Endodermal cell (in vitro differentiated cells): ENCODE results near the gene AARS2. TPM values are rescaled to one million over a fixed set of nuclear protein-coding genes. Genes with fewer than 3 reads are reported as not detected.

Source experiments
- DNase-seq: peaks from one replicate; pipeline ENCODE4 v3.0.0-alpha.2; 2017
- H3K27ac ChIP-seq: 2 replicates; pipeline ENCODE4 v1.5.1; 2013; ENCODE audit warnings: mild to moderate bottlenecking, low read depth, low read length, moderate library complexity
- H3K27me3 ChIP-seq: 2 replicates; pipeline ENCODE4 v1.6.1; 2013; ENCODE audit warnings: mild to moderate bottlenecking, low read length, moderate library complexity; ENCODE audit not compliant: insufficient read depth, control insufficient read depth, poor library complexity, severe bottlenecking
- H3K36me3 ChIP-seq: 2 replicates; pipeline ENCODE4 v1.7.0; 2013; ENCODE audit warnings: mild to moderate bottlenecking, low read length, moderate library complexity; ENCODE audit not compliant: control insufficient read depth, insufficient read depth
- H3K4me1 ChIP-seq: one replicate; pipeline ENCODE4 v1.7.0; 2013; ENCODE audit warnings: low read length; ENCODE audit not compliant: control insufficient read depth, insufficient read depth
- H3K4me3 ChIP-seq: 2 replicates; pipeline ENCODE4 v1.5.1; 2013; ENCODE audit warnings: mild to moderate bottlenecking, low read length, moderate library complexity
- H3K9ac ChIP-seq: 2 replicates; pipeline ENCODE4 v1.6.1; 2013; ENCODE audit warnings: mild to moderate bottlenecking, low read length, moderate library complexity; ENCODE audit not compliant: poor library complexity, severe bottlenecking; ENCODE audit errors: extremely low read depth
- H3K9me3 ChIP-seq: 2 replicates; pipeline ENCODE4 v1.6.1; 2013; ENCODE audit warnings: mild to moderate bottlenecking, low read length, moderate library complexity; ENCODE audit not compliant: control insufficient read depth
- H3K27ac Mint-ChIP-seq: 2 replicates; pipeline ENCODE4 v1.8.0; 2020; ENCODE audit warnings: mixed read lengths
- H3K27me3 Mint-ChIP-seq: 2 replicates; pipeline ENCODE4 v1.8.0; 2021; ENCODE audit warnings: mild to moderate bottlenecking, mixed read lengths; ENCODE audit not compliant: insufficient read depth
- H3K36me3 Mint-ChIP-seq: 2 replicates; pipeline ENCODE4 v1.8.0; 2020; ENCODE audit warnings: low read depth, mixed read lengths
- H3K4me1 Mint-ChIP-seq: 2 replicates; pipeline ENCODE4 v1.8.0; 2020; ENCODE audit warnings: mixed read lengths
- H3K4me3 Mint-ChIP-seq: 2 replicates; pipeline ENCODE4 v1.8.0; 2020; ENCODE audit warnings: mild to moderate bottlenecking, moderate library complexity, mixed read lengths
- H3K9me3 Mint-ChIP-seq: 2 replicates; pipeline ENCODE4 v1.8.0; 2020; ENCODE audit warnings: mild to moderate bottlenecking, mixed read lengths
- WGBS, 2 experiments: methylation state at CpG; one replicate each; pipeline versions ENCODE4 v1.1.5 to v1.1.7; 2013; ENCODE audit warnings: missing lambda C conversion rate in 2 of 2, mixed read lengths in 1 of 2; ENCODE audit not compliant: insufficient coverage in 1 of 2, insufficient read length in 1 of 2; 5-methylcytosine and 5-hydroxymethylcytosine counted together
- total RNA-seq, 2 donors: library from RNA; stranded (reverse); fragmentation: NEBNext Ultra II Directional in 1 of 2; extraction: Animal tissue kit (Norgen Biotek cat#: 25700) in 1 of 2; gene quantifications; 2 replicates in 1 of 2; 3 replicates in 1 of 2; pipeline ENCODE4 v1.2.1, GENCODE V29; 2021
- TF ChIP-seq, protein P1 (sequence below): fragments of 200-600 bp; sonication (generic); conservative IDR thresholded peaks from 2 replicates; pipeline ENCODE4 v1.5.0; 2021; ENCODE audit warnings: antibody characterized with exemption, mild to moderate bottlenecking

The AARS2 gene
- total RNA-seq, 2 donors from 2014 or later: 22.9 to 24.7 TPM

DNA sequence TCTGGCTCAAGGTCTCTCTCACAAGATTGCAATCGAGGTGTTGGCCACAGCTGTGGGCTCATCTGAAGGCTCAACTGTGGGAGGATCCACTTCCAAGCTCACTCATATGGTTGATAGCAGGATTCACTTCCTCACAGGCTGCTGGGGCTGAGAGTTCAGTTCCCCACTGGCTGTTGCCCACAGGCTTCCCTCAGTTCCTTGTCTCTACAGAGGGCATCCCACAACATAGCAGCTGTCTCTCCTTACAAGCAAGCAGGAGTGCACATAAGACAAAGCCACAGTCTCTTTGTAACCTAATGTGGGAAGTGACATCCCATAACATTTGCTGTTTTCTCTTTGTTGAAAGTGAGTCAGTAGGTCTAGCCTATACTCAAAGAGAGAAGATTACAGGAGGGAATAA lies 43.3 kb upstream of the AARS2 start:
- Mint-ChIP-seq H3K4me1 (peaks cover 8% of the 10 kb centered on the region), H3K27ac (no peak overlapping the region), H3K9me3 (no peaks in the 10 kb centered on the region), H3K27me3 (peaks cover 16% of the 10 kb centered on the region), H3K4me3 (no peak overlapping the region), H3K36me3 (no peaks in the 10 kb centered on the region)
- H3K36me3 ChIP-seq: no peaks in the 10 kb centered on the region
- TF ChIP-seq, protein P1, sequence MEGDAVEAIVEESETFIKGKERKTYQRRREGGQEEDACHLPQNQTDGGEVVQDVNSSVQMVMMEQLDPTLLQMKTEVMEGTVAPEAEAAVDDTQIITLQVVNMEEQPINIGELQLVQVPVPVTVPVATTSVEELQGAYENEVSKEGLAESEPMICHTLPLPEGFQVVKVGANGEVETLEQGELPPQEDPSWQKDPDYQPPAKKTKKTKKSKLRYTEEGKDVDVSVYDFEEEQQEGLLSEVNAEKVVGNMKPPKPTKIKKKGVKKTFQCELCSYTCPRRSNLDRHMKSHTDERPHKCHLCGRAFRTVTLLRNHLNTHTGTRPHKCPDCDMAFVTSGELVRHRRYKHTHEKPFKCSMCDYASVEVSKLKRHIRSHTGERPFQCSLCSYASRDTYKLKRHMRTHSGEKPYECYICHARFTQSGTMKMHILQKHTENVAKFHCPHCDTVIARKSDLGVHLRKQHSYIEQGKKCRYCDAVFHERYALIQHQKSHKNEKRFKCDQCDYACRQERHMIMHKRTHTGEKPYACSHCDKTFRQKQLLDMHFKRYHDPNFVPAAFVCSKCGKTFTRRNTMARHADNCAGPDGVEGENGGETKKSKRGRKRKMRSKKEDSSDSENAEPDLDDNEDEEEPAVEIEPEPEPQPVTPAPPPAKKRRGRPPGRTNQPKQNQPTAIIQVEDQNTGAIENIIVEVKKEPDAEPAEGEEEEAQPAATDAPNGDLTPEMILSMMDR: no peak
- peaks cover 5% of the 10 kb centered on the region for H3K27me3 ChIP-seq
- H3K4me3 ChIP-seq: no peak overlapping the region
- H3K9me3 ChIP-seq: peaks cover 6% of the 10 kb centered on the region
- H3K4me1 ChIP-seq: no peaks in the 10 kb centered on the region
- no peak for DNase-seq
- H3K9ac ChIP-seq: no peak overlapping the region
- WGBS, 2 experiments: 74 to 88% methylated on average over 1 of the region's 1 CpG
- H3K27ac ChIP-seq: no peak overlapping the region

DNA sequence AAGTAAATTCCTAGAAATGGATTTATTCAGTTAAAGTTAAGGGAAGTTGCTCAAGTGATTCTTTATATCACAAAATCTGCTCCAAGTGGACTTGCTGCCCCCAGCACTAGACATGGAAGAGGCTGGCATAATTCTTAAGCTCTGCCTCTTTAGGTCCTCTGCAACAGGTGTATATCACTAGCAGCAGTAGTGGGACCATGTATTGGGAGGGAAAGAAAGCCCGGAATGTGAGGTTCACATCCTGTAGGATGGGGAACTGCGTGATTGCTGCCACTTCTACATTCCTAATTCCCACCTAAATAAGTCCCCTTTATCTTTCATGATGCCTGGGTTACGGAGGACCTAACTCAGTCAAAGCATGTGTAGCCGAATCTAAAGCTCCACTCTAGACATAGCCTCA lies 42.5 kb upstream of the AARS2 start:
- Mint-ChIP-seq H3K4me1 (peaks cover 5% of the 10 kb centered on the region), H3K27ac (no peak overlapping the region), H3K4me3 (no peak overlapping the region), H3K9me3 (no peaks in the 10 kb centered on the region), H3K27me3 (peaks cover 16% of the 10 kb centered on the region), H3K36me3 (no peaks in the 10 kb centered on the region)
- peaks cover 6% of the 10 kb centered on the region for H3K9me3 ChIP-seq
- WGBS, 2 experiments: 84 to 86% methylated on average over 2 to 3 of the region's 4 CpGs
- H3K36me3 ChIP-seq: no peaks in the 10 kb centered on the region
- H3K9ac ChIP-seq: no peak overlapping the region
- H3K4me1 ChIP-seq: no peaks in the 10 kb centered on the region
- peaks cover 5% of the 10 kb centered on the region for H3K27me3 ChIP-seq
- no peak overlapping the region for H3K27ac ChIP-seq
- TF ChIP-seq, protein P1: no peak
- DNase-seq: no peak
- no peak overlapping the region for H3K4me3 ChIP-seq

DNA sequence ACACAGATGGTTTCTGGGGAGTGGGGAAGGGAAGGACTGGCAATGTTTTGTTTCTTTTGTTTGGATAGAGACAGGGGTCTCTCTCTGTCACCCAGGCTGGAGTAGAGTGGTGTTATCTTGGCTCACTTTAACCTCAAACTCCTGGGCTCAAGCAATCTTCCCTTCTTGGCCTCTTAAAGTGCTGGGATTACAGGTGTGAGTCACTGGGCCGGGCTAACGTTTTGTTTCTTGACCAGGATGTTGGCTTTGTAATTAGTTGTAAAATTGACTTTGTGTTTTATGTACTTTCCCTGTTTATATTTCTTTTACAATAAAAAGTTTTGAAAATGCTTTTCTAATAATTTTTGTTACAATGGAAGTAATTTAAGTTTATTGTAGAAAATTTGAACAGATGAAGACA lies 40.2 kb upstream of the AARS2 start:
- no peaks in the 10 kb centered on the region for H3K4me1 ChIP-seq
- Mint-ChIP-seq H3K4me3 (no peak overlapping the region), H3K27me3 (peaks cover 16% of the 10 kb centered on the region), H3K4me1 (peaks cover 6% of the 10 kb centered on the region), H3K9me3 (no peaks in the 10 kb centered on the region), H3K36me3 (no peaks in the 10 kb centered on the region), H3K27ac (no peak overlapping the region)
- peaks cover 5% of the 10 kb centered on the region for H3K27me3 ChIP-seq
- H3K4me3 ChIP-seq: no peak overlapping the region
- H3K27ac ChIP-seq: no peak overlapping the region
- H3K36me3 ChIP-seq: no peaks in the 10 kb centered on the region
- whole genome bisulfite sequencing, 2 experiments: 65% methylated on average over 2 of the region's 2 CpGs; no CpG with 5 or more reads in 1 of the 2 experiments
- TF ChIP-seq, protein P1: no peak
- DNase-seq: no peak
- H3K9ac ChIP-seq: no peak overlapping the region
- H3K9me3 ChIP-seq: peaks cover 6% of the 10 kb centered on the region
